ENCODE measurements around the gene ZNF746.

DNA sequence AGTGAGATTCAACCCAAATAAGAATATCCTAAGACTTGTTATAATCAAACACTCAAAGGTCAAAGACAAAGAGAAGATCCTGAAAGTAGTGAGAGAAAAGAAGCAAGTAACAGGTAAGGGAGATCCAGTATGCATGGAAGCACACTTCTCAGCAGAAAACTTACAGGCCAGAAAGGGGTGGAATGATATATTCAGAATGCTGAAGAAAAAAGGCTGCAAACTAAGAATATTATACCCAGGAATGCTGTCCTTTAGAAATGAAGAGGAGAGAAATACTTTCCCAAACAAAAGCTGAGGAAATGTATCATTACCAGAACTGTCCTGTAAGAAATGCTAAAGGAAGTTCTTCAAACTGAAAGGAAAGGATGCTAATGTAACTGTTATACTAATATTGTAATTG is 12.6 kb upstream of the ZNF746 start:
- TF ChIP-seq, protein P1, sequence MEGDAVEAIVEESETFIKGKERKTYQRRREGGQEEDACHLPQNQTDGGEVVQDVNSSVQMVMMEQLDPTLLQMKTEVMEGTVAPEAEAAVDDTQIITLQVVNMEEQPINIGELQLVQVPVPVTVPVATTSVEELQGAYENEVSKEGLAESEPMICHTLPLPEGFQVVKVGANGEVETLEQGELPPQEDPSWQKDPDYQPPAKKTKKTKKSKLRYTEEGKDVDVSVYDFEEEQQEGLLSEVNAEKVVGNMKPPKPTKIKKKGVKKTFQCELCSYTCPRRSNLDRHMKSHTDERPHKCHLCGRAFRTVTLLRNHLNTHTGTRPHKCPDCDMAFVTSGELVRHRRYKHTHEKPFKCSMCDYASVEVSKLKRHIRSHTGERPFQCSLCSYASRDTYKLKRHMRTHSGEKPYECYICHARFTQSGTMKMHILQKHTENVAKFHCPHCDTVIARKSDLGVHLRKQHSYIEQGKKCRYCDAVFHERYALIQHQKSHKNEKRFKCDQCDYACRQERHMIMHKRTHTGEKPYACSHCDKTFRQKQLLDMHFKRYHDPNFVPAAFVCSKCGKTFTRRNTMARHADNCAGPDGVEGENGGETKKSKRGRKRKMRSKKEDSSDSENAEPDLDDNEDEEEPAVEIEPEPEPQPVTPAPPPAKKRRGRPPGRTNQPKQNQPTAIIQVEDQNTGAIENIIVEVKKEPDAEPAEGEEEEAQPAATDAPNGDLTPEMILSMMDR (conservative IDR thresholded peaks at IDR 0.05): no peak
- no peak for TF ChIP-seq ZFX (IDR thresholded peaks at IDR 0.05)
